Islet of Langerhans (tissue), 1 donor: Measurements from ENCODE around the gene CFAP61.

Experiments
- FAIRE-seq: peaks from one replicate; lab custom pipeline; 2011; peaks lifted over from hg19 to GRCh38; lab: Jason Lieb, UNC

The CFAP61 gene

DNA sequence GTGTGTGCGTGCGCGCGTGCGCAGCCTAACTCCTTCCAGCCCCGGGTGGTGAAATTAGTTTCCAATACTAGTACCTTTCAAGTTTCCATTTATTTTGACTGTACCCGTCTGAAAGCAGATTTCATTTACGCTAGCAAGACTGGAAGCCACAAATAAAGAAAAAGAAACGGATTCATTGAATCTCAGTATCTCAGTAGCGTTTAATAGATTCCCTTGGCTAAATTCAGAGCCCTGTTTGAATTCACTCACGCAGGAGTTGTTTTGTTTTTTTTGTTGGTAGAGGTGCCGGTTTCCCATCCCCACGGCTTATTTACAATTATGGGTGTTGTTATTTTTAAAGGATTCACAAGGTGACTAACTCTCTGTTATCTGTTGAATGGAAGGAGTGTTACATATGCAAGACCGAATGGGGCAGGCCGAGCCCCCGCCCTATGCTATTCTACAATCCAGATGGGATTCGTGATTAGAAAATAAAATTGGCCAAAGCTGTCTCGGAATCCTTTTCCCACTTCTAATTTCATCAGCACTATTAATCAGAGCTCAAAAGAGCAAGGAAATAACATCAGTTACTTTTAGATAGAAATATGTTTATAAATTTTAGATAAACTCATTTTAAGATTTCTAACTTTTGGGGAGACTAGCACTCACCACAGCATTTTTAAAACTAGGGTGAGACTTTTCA, 313.3 kb downstream of the CFAP61 start:
- no peak for FAIRE-seq

DNA sequence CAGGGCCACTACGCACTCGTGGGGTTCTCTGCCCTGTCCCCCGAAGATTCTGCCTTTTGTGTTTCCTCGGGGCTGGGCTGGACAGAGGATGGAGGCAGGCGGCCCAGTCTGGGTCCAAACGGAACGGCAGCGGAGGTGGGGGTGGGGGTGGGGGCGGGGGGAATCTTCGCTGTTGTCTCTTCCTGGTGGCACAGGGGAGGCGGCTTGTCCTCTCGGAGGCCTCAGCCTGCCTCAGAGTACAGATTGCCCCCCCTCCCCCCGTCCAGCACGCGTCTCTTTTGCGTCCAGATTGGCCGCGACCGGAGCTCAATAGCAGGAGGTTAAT, 314.2 kb downstream of the CFAP61 start:
- FAIRE-seq: no peak

DNA sequence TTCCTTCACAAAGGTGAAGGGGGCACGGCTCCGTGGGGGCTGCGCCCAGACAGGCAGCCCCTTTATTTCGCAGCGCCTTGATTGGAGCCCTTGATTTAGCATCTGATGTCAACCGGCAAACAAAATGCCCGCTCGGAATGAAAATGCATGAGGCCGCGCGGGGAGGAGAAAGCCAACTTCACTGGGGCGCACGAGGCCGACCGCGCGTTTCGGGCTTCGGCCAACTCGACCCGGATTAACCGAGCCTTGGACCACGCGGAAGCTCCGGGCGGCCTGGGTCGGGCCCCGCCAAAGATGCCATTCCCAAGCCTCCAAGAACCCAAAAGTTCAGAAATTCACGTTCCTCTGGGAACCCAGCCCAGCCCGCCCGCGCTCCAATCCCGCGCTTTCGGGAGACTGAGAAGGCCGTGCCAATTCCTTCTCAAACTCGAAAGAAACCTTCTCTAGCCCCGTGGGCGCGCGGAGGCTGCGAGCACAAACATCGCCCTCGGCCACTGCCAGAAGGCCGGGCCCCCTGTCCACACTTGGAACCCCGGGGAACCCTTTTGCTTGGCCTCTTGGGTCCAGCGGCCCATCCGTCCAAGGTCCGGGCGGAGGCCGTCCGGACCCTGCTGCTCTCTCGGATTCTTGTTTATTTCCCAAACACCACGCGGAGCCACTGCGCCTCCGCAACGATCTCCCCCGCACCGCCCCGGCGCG, 314.7 kb downstream of the CFAP61 start:
- FAIRE-seq: no peak

DNA sequence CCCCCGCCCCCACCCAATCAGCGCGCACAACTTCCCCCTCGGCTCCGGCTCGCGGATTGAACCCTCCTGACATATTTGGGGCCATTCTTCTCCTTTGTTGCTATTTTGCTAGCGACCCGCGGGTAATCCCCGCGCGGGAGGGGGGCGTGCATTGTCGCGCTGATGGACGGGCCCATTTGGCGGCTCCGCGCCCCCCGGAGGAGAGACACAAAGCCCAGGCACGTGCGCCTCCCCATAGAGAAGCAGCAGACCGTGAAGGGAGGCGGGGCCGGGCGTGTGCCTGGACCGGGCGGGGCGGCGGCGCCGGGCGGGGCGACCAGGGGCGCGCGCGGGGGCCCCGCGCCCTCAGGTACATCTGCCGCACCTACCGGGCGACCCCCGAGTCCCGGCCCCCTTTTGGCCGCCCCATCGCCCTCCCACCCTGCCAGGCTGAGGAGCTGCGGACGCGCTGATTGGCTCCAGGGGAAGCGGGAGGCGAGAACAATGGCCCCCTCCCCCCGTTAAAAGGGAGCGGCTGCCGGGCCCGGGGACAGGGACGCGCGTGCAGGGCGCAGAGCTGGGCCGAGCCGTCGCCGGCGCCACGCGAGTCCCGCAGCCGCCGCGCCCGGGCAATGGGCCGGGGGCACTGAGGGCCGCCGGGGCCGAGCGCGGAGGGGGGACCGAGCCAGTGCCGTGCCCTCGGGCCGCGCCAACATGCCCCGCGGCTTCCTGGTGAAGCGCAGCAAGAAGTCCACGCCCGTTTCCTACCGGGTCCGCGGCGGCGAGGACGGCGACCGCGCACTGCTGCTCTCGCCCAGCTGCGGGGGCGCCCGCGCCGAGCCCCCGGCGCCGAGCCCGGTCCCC, 315.5 kb downstream of the CFAP61 start, which contains the start of gene INSM1:
INSM1 (plus strand) TSS at position 530 of the 843 bp plus-strand sequence; CDS start at position 694, 164 bp downstream.
- FAIRE-seq: no peak

DNA sequence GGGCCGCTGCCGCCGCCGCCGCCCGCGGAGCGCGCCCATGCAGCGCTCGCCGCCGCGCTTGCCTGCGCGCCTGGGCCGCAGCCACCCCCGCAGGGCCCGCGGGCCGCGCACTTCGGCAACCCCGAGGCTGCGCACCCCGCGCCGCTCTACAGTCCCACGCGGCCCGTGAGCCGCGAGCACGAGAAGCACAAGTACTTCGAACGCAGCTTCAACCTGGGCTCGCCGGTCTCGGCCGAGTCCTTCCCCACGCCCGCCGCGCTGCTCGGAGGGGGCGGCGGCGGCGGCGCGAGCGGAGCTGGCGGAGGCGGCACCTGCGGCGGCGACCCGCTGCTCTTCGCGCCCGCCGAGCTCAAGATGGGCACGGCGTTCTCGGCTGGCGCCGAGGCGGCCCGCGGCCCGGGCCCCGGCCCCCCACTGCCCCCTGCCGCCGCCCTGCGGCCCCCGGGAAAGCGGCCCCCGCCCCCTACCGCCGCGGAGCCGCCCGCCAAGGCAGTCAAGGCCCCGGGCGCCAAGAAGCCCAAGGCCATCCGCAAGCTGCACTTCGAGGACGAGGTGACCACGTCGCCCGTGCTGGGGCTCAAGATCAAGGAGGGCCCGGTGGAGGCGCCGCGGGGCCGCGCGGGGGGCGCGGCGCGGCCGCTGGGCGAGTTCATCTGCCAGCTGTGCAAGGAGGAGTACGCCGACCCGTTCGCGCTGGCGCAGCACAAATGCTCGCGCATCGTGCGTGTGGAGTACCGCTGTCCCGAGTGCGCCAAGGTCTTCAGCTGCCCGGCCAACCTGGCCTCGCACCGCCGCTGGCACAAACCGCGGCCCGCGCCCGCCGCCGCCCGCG, 316.3 kb downstream of the CFAP61 start:
- FAIRE-seq: no peak

DNA sequence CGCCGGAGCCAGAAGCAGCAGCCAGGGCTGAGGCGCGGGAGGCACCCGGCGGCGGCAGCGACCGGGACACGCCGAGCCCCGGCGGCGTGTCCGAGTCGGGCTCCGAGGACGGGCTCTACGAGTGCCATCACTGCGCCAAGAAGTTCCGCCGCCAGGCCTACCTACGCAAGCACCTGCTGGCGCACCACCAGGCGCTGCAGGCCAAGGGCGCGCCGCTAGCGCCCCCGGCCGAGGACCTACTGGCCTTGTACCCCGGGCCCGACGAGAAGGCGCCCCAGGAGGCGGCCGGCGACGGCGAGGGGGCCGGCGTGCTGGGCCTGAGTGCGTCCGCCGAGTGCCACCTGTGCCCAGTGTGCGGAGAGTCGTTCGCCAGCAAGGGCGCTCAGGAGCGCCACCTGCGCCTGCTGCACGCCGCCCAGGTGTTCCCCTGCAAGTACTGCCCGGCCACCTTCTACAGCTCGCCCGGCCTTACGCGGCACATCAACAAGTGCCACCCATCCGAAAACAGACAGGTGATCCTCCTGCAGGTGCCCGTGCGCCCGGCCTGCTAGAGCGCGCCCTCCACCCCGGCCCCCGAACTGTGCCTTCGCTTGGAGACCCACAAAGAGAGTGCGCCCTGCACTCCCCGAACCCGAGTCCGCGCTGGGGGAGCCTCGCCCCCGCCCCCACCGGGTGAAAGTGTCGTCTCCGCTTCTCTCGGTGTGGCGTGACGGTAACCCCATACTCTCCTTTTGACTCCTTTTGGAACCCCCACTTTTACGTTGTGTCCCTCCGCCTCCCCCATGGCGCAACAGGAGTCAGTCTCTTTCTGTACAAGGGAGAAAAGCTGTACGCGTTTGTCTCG, 317.1 kb downstream of the CFAP61 start:
- no peak for FAIRE-seq

DNA sequence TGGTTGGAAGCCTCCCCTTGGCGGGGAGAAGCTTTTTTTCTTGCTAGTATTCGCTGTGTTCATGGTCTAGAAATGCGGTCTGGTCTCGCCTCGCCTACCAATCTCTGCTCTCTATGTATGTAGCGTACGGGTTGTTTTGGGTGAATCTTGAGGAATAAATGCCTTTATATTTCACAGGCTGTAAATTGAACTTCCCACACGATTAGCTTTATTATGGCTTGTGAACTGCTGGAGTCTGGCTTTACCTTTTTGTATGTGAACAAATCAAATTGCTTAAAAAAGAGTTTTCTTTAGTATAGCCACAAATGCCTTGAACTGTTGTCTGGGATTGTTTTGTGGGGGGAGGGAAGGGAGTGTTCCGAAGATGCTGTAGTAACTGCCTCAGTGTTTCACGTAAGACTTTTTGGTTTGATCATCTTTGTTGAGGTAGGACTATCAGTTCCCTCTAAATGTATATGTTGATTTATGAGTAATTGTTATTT, 317.8 kb downstream of the CFAP61 start:
- FAIRE-seq: no peak

DNA sequence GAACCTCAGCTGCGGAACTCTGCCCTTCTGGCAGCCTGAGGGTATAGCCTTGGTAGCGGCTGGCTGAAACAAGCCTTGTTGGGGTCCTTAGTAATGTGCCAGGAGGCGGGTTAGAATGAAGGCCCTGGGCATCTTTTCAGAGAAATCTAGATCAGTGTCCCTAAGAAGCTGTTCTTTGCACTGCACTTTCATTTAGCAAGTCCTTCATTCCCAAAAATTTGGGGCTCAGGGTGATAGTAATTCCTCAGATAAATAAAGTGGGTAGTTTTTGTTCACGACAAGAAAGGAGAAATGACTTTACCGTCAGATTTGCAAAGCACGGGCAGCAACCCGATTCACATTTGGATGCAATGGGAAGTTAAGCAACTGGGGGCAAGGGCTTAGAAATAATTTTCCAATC, 318.8 kb downstream of the CFAP61 start:
- no peak for FAIRE-seq

DNA sequence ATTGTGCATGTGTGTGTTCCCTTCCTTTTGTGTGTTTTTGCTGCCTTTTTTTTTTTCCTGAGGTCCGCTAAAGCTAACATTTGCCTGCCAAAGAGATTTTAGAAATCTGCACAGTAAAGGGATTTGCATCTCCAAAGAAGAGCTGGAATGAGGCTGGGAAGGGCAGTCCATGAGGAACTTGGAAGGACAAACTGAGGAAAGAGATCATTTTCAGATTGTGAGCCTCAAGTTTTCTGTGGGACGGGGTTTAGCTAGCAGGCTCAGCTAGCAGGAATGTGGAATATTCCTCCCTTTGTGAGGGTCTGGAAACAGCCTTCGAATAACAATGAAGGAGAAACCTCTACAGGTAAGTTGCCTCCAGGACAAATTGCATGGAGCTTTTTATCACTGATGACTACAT, 319.3 kb downstream of the CFAP61 start:
- FAIRE-seq: no peak

DNA sequence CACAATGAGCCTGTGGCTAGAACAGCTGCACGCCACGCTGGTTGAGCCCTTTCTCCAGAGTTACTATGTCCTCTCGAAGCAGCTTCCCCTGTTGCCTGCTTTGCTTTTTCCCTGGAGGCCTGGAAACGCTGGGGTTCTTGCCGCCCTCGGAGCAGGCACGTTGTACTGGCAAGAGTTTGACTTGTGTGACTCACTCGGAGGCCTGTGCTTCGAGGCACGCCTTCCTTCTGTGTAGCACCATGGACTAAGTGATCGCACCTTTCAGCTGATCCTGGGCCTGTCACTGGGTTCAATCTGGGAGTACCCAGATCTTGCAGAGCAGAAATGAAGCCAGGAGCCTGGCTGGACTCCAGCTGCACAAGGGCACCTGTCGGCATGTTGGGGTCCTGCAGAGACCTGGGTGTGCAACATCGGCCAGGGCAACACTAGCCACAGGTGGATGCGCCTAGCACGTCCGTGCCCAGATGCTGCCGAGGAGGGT, 320.8 kb downstream of the CFAP61 start:
- FAIRE-seq: peak; percentile 51

DNA sequence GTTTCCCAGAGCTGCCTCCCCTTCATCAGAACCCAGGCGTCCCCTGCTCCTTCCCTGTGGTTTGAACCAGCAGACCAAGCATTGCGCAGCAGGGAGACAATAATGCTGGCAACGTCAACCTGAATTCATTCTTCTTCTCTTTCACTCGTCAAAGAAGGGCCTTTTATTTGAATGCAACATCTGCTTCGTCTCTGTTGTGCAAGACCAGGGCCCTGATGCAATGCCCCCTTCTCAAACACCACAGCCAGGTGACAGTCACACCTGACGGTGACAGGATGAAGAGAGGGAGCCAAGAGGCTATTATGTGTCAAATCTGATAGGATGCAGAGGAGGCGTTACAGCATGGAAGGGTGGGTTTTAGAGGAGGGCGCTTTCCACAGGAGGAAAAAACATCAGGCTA, 323.5 kb downstream of the CFAP61 start:
- no peak for FAIRE-seq

DNA sequence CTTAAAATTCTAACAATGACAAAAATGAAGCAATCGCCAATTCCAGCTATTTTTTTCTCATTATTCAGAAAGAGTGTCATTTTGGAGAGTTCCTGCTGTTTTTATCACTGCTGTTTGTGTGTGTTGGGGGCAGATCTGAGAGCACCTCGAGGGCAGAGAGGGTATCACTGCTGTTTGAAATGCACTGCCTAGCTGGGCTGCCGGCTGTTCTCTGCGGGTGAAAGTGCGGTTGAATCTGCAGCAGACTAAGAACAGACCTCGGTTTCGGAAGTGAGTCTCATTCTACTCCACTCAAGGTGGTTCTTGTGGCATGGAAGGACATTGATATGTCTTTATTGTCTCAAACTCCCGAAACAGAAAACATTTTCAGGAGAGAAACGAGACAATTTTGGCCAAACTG, 333.9 kb downstream of the CFAP61 start:
- FAIRE-seq: no peak

DNA sequence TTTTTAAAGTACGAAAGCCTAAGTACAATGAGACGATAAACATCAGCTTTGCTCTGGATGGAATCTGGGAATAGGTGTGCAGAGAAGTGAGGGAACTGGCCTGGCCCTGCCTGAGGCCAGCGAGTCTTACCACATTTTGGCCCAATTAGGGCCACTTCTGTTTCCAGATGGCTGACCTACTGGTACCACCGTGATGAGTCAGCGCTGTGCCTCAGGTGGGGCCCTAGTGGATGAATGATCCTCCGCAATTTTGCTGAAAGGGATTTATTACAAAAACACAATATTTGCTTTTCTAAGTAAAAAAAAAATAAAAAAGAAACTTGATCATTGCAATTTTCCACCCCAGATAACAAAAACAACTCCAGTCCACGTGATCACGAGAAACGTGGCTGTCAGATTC, 338.1 kb downstream of the CFAP61 start:
- FAIRE-seq: peak; percentile 58

DNA sequence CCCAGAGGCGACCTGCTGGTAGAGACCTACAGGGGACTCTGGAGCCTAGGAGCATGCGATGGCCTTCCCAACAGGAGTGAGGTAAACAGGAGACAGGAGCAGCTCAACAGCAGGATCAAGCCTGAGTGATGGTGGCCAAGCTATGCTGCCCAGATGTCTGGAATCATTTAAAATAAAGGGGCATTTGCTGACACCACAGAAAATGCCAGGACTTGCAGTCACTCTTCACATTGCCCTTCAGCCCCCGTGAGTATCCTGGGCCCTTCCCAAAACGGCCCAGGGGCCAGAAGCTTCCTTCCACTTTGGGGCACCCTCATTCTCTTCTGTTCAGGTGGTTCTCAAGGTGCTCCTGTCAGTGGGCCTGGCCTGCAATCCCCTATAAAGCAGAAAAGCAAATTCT, 338.8 kb downstream of the CFAP61 start:
- no peak for FAIRE-seq

DNA sequence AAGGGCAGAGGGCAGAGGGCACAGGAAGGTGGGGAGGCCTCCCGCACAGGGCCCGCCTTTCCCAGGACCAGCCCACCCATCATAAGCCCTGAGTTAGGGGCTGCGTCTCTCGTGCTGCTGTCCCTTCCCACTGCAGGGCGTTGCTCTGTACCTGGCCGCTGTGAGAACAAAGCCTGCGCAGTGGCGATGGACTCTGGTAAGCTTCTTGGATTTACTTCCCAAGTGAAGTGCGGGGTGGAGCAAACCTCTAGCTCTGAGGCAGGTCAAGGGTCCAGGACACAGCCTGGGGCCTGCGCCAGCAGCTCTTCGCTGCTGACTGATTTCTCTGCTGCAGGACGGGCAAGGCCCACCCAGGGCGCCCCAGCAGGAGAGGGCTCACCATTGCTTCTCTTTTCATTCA, 339.4 kb downstream of the CFAP61 start:
- FAIRE-seq: no peak

DNA sequence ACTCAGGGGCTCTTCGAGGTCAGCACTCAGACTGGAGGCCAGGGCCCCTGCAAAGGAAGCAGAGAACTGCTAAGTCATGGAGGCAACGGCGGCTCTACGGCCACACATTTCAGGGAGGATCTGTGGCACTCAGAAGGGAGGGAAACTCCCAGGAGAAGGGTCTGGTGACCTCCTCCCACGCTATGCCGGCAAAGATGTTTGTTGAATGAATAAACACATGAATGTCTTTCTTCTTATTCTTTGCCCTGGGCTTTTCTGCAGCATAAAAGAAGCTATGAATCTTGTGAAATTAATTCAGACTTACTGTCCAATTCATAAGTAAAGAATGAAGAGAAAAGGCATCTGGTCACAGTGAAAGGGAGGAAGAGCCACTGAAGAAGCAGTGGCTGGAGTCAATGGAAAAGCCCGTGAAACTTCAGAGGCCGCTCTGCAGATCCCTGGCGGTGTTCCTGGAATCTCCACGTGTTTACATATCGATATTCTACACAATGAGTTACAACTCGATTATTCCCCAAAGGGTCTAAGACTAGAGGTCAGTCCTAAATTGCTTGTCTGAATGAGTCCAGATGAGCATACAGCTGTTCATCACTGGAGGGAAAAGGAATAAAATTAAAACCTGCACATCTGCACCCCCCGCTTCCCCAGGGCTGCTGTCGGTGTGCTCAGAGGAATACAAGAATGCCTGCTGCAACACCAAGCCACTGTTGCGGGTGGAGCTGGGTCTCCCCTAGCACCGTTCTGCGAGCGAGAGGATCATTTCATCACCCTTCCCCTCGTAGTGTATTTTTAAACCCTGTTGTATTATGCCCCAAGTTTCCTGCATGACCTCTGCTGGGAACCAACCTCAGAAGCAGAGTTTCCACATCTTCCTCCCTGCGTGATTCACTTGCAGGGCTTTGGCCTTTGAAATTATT, 341.1 kb downstream of the CFAP61 start:
- no peak for FAIRE-seq

DNA sequence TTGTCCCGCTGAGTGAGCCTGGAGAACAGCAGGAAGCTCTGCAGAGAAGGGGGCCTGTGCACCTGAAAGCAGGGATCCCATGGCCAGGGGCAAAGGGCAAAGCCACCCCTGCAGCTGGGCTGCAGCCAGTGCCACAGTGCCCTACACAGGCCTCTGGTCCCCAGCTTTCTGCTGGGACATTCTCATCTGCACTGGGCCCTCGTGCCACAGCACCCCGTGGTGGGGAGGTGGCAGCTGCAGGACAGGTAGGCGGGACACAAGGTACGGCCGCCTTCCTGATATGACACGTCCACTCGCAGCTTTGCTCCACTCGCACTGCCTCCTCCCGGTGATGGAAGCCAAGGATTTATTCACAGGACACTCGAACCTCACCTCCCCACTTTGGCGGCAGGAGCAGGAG, 342.8 kb downstream of the CFAP61 start:
- FAIRE-seq: no peak

DNA sequence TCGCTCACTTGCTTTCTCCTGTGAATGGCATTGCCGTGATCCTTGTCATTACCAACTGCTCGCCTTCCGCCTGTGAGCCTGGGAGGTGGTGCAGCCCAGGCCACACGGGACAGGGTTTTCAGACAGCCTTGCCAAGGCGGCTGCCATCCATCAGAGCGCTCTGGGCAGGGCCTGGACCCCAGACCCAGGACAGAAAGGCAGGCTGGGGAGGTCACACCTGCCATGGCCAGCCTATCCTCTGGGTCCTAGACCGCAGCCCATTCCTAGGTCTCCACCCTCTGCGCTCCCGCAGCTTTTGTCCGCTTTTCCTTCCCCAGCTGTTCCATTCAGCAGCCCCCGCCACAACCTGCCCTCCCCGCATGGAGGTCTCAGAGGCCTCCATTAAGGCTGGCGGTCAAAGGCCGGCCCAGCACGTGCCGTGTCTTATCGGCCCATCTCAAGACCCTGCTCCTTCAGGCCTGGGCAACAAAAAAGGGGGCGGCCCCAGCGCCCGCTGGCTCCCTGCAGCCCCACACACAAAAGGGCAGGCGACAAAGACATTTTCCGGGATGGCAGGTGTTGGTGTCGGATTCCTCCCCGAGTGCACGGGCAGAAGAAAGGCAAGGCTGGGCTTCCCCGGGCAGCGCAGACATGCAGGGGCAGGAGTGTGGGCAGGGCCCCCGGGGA, 343.7 kb downstream of the CFAP61 start:
- FAIRE-seq: no peak

DNA sequence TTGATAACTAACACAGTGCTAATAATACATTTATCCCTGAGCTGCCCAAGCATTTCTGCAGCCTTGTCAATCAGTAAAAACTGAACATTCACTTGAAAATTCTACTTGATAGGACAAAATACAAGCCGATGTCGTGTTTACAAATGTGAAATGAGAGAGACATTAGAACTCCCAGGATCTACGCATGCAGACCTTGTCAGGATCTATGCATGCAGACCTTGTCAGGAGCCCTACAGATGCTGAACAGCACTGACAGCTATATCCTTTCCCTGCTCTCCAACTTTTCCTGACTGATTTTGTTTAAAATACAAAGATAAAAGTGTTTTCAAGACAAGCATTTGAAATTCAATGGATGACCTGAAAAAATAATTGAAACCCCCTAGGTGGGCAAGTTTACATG, 344.5 kb downstream of the CFAP61 start:
- FAIRE-seq: no peak
